Neural cell (in vitro differentiated cells): ENCODE data around the gene PRRC2B. TPM values are rescaled to one million over a fixed set of nuclear protein-coding genes. Genes with fewer than 3 reads are reported as not detected.

Source experiments
- H2AFZ ChIP-seq: fragments of 200-600, 300-800 bp; sonication (generic), shearing (Covaris generic); 2 replicates; pipeline ENCODE4 v1.6.0; 2014; ENCODE audit warnings: low read depth, mild to moderate bottlenecking, antibody characterized with exemption, low read length, moderate library complexity
- H3F3A ChIP-seq: fragments of 200-600 bp; shearing (Covaris generic); 2 replicates; pipeline ENCODE4 v1.6.1; 2016; ENCODE audit warnings: mild to moderate bottlenecking, moderate library complexity, mixed read lengths, antibody characterized with exemption, low read length; ENCODE audit not compliant: insufficient read depth, poor library complexity, severe bottlenecking
- H3K27ac ChIP-seq: fragments of 200-600, 300-800 bp; sonication (generic), shearing (Covaris generic); 2 replicates; pipeline ENCODE4 v1.5.1; 2014; ENCODE audit warnings: mild to moderate bottlenecking, low read length, moderate library complexity
- H3K27me3 ChIP-seq: fragments of 300-800, 200-600 bp; sonication (generic), shearing (Covaris generic); 2 replicates; pipeline ENCODE4 v1.6.0; 2014; ENCODE audit warnings: mild to moderate bottlenecking, low read depth, low read length, moderate library complexity; ENCODE audit not compliant: insufficient read depth
- H3K36me3 ChIP-seq: fragments of 300-800, 200-600 bp; sonication (generic), shearing (Covaris generic); 2 replicates; pipeline ENCODE4 v1.5.1; 2014; ENCODE audit warnings: mild to moderate bottlenecking, antibody characterized with exemption, low read length, moderate library complexity; ENCODE audit not compliant: insufficient read depth
- H3K4me2 ChIP-seq: fragments of 300-800, 200-600 bp; sonication (generic), shearing (Covaris generic); 2 replicates; pipeline ENCODE4 v1.6.0; 2014; ENCODE audit warnings: mild to moderate bottlenecking, low read length
- H3K4me3 ChIP-seq: fragments of 300-800, 200-600 bp; sonication (generic), shearing (Covaris generic); 2 replicates; pipeline ENCODE4 v1.5.1; 2014; ENCODE audit warnings: mild to moderate bottlenecking, low read length, moderate library complexity
- H3K79me2 ChIP-seq: fragments of 200-600 bp; shearing (Covaris generic); replicated peaks from 2 replicates; pipeline ENCODE4 v1.6.0; 2014; ENCODE audit warnings: mild to moderate bottlenecking, low read length, moderate library complexity; ENCODE audit not compliant: insufficient read depth
- H3K9ac ChIP-seq: fragments of 300-800, 200-600 bp; sonication (generic), shearing (Covaris generic); 2 replicates; pipeline ENCODE4 v1.6.1; 2016; ENCODE audit warnings: mild to moderate bottlenecking, low read length, mixed read lengths
- H3K9me2 ChIP-seq: fragments of 200-600 bp; shearing (Covaris generic); 2 replicates; pipeline ENCODE4 v1.6.1; 2016; ENCODE audit warnings: mild to moderate bottlenecking, low read length, mixed read lengths; ENCODE audit not compliant: insufficient read depth
- H3K9me3 ChIP-seq: fragments of 200-600, 300-800 bp; sonication (generic), shearing (Covaris generic); 2 replicates; pipeline ENCODE4 v1.6.1; 2016; ENCODE audit warnings: mild to moderate bottlenecking, mixed run types, low read length, moderate library complexity, mixed read lengths
- H4K20me1 ChIP-seq: fragments of 200-600 bp; shearing (Covaris generic); 2 replicates; pipeline ENCODE4 v1.6.1; 2016; ENCODE audit warnings: mild to moderate bottlenecking, mixed run types; ENCODE audit not compliant: insufficient read depth
- EP300 ChIP-seq: fragments of 450-650 bp; conservative IDR thresholded peaks from 2 replicates; pipeline ENCODE4 v1.6.1; 2014; ENCODE audit warnings: antibody characterized with exemption, mild to moderate bottlenecking, moderate library complexity; ENCODE audit not compliant: poor library complexity, severe bottlenecking
- EZH2 ChIP-seq: fragments of 200-600, 300-800 bp; shearing (Covaris generic), sonication (generic); IDR thresholded peaks from 2 replicates; pipeline ENCODE4 v1.6.1; 2014; ENCODE audit warnings: antibody characterized with exemption, low read length, borderline replicate concordance, mild to moderate bottlenecking; ENCODE audit not compliant: insufficient read depth, poor library complexity, severe bottlenecking
- MXI1 ChIP-seq: fragments of 450-650 bp; conservative IDR thresholded peaks from 2 replicates; pipeline ENCODE4 v1.6.1; 2014; ENCODE audit warnings: antibody characterized with exemption, mild to moderate bottlenecking; ENCODE audit not compliant: poor library complexity, severe bottlenecking
- POLR2AphosphoS5 ChIP-seq: IDR thresholded peaks from 2 replicates; pipeline ENCODE4 v1.6.1; 2012
- RAD21 ChIP-seq: fragments of 450-650 bp; conservative IDR thresholded peaks from 2 replicates; pipeline ENCODE4 v1.6.1; 2014; ENCODE audit warnings: antibody characterized with exemption, mild to moderate bottlenecking, moderate library complexity
- SMC3 ChIP-seq: fragments of 450-650 bp; conservative IDR thresholded peaks from 2 replicates; pipeline ENCODE4 v1.6.1; 2014; ENCODE audit warnings: antibody characterized with exemption, mild to moderate bottlenecking, moderate library complexity; ENCODE audit not compliant: poor library complexity
- TAF1 ChIP-seq: IDR thresholded peaks from 2 replicates; pipeline ENCODE4 v1.6.1; 2012; ENCODE audit warnings: low read depth
- polyA plus RNA-seq: library from polyadenylated mRNA; depleted of rRNA; stranded (reverse); fragments of >200 nt; gene quantifications from 2 replicates; pipeline ENCODE4 v1.2.3, GENCODE V29; 2014
- TF ChIP-seq, protein P1 (sequence below): fragments of 450-650 bp; IDR thresholded peaks from 2 replicates; pipeline ENCODE4 v1.5.1; 2014; ENCODE audit warnings: antibody characterized with exemption, mild to moderate bottlenecking, moderate library complexity; ENCODE audit not compliant: poor library complexity, severe bottlenecking
- TF ChIP-seq, protein P2 (sequence below): IDR thresholded peaks from 2 replicates; pipeline ENCODE4 v1.6.1; 2012; ENCODE audit warnings: borderline replicate concordance

PRRC2B gene
- polyA plus RNA-seq, 1 donor from 2014 or later: 89.5 TPM

DNA sequence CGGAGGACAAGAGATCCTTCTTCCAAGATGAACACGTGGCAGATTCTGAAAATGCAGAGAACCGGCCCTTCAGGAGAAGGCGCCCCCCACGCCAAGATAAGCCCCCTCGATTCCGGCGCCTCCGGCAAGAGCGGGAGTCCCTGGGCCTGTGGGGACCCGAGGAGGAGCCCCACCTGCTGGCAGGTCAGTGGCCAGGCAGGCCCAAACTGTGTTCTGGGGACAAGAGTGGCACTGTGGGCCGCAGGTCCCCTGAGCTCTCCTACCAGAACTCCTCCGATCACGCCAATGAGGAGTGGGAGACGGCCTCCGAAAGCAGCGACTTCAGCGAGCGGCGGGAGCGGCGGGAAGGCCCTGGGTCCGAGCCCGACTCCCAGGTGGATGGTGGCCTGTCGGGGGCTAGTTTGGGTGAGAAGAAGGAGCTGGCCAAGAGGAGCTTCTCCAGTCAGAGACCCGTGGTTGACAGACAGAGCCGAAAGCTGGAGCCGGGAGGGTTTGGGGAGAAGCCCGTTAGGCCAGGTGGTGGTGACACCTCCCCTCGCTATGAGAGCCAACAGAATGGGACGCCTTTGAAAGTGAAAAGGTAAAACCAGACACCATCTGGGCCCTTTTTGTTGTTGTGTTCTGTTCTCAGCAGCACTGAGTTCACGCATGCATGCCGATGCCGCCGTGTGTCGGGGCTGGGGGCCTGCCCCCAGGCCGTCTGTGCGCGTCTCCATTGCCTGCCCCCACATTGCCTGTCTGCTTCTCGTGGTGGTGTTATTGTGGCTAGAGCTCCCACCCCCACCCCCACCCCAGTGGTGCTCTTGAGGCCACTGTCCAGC is 82.3 kb downstream of the PRRC2B start:
- Histone ChIP-seq H3K9me2 (no peaks in the 10 kb centered on the region), H3K9ac (no peak overlapping the region), H3K27ac (no peak overlapping the region), H4K20me1 (peaks cover 9% of the 10 kb centered on the region), H3K4me3 (no peak overlapping the region), H3F3A (no peaks in the 10 kb centered on the region), H3K9me3 (no peaks in the 10 kb centered on the region), H3K27me3 (no peaks in the 10 kb centered on the region), H3K4me2 (no peak overlapping the region), H2AFZ (no peak overlapping the region), H3K79me2 (peaks cover 15% of the 10 kb centered on the region), H3K36me3 (peaks cover 8% of the 10 kb centered on the region)
- TF ChIP-seq SMC3 (no peak), POLR2AphosphoS5 (no peak), EP300 (no peak), EZH2 (no peak), MXI1 (no peak)
- TF ChIP-seq, protein P1, sequence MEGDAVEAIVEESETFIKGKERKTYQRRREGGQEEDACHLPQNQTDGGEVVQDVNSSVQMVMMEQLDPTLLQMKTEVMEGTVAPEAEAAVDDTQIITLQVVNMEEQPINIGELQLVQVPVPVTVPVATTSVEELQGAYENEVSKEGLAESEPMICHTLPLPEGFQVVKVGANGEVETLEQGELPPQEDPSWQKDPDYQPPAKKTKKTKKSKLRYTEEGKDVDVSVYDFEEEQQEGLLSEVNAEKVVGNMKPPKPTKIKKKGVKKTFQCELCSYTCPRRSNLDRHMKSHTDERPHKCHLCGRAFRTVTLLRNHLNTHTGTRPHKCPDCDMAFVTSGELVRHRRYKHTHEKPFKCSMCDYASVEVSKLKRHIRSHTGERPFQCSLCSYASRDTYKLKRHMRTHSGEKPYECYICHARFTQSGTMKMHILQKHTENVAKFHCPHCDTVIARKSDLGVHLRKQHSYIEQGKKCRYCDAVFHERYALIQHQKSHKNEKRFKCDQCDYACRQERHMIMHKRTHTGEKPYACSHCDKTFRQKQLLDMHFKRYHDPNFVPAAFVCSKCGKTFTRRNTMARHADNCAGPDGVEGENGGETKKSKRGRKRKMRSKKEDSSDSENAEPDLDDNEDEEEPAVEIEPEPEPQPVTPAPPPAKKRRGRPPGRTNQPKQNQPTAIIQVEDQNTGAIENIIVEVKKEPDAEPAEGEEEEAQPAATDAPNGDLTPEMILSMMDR: peak; percentile 9

DNA sequence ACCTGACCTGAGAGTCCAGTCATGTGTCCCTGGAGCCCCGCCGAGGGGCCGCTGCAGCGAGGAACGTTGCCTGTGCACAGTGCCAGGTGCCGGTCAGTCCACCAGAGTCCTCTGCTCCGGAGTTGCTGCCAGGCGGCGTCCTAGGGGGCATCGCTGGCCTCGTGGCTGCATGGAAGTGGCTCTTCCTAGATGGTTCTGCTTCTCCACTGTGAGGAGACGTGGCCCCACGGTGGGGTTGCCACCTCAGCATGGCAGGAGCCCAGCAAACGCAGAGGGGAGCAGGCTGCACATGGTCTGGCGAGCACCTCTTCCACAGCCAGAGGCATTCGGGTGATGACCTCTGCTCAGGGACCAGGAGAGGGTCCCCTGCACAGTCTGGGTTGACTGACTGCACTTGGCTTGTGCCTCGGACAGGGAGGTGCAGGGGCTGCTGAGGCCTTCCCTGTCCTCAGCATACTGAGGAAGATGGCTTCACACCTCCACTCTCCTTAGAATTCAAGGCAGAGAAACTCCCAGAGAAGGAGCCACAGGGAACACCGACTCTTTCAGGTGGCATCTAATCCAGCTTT is 83.0 kb downstream of the PRRC2B start:
- H3K9ac ChIP-seq: no peak overlapping the region
- TF ChIP-seq TAF1 (no peak), EZH2 (no peak), RAD21 (no peak), MXI1 (no peak), POLR2AphosphoS5 (no peak), EP300 (no peak), SMC3 (no peak)
- TF ChIP-seq, protein P2, sequence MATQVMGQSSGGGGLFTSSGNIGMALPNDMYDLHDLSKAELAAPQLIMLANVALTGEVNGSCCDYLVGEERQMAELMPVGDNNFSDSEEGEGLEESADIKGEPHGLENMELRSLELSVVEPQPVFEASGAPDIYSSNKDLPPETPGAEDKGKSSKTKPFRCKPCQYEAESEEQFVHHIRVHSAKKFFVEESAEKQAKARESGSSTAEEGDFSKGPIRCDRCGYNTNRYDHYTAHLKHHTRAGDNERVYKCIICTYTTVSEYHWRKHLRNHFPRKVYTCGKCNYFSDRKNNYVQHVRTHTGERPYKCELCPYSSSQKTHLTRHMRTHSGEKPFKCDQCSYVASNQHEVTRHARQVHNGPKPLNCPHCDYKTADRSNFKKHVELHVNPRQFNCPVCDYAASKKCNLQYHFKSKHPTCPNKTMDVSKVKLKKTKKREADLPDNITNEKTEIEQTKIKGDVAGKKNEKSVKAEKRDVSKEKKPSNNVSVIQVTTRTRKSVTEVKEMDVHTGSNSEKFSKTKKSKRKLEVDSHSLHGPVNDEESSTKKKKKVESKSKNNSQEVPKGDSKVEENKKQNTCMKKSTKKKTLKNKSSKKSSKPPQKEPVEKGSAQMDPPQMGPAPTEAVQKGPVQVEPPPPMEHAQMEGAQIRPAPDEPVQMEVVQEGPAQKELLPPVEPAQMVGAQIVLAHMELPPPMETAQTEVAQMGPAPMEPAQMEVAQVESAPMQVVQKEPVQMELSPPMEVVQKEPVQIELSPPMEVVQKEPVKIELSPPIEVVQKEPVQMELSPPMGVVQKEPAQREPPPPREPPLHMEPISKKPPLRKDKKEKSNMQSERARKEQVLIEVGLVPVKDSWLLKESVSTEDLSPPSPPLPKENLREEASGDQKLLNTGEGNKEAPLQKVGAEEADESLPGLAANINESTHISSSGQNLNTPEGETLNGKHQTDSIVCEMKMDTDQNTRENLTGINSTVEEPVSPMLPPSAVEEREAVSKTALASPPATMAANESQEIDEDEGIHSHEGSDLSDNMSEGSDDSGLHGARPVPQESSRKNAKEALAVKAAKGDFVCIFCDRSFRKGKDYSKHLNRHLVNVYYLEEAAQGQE: no peak
- TF ChIP-seq, protein P1: no peak
- no peaks in the 10 kb centered on the region for H3K27me3 ChIP-seq
- no peaks in the 10 kb centered on the region for H3F3A ChIP-seq
- H3K79me2 ChIP-seq: peaks cover 11% of the 10 kb centered on the region
- peaks cover 8% of the 10 kb centered on the region for H3K36me3 ChIP-seq
- no peak overlapping the region for H3K4me2 ChIP-seq
- H4K20me1 ChIP-seq: peaks cover 12% of the 10 kb centered on the region
- H2AFZ ChIP-seq: no peak overlapping the region
- H3K9me3 ChIP-seq: no peaks in the 10 kb centered on the region
- no peak overlapping the region for H3K27ac ChIP-seq
- H3K4me3 ChIP-seq: no peak overlapping the region
- no peaks in the 10 kb centered on the region for H3K9me2 ChIP-seq
